Measurements from ENCODE around the gene PPT1. TPM values are rescaled to one million over a fixed set of nuclear protein-coding genes. Genes with fewer than 3 reads are reported as not detected.

Gene PPT1
- total and polyA plus RNA-seq, 3 experiments from 2014 or later = 114 to 138 (median 130) TPM

DNA sequence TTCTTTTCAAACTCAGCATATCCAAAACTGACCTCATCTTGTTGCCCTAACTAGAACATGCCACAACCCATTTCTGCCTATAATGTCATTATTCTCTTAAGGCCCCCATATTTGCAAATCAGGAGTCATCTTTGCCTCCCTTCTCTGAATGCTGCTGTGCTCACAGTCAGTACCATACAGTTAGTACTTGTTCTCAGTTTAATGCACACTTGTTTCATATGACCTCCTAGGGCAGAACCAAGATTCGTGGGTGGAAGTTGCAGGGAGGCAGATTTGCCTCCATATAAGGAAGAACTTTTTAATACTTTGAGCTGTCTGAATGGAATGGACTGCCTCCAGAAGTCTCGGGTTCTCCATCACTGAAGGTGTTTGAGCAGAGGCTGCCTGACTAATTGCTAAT, 47.3 kb downstream of the PPT1 start:
- Histone ChIP-seq H3K27me3 (ENCODE audit: insufficient read depth, low read length, poor library complexity, severe bottlenecking) (no peaks in the 10 kb centered on the region), H3K27ac (ENCODE audit: low read depth, low read length) (no peak overlapping the region), H3K36me3 (ENCODE audit: insufficient read depth, low read length) (no peaks in the 10 kb centered on the region), H3K9me3 (ENCODE audit: low read length) (no peaks in the 10 kb centered on the region), H3K4me3 (ENCODE audit: low read length) (no peak overlapping the region), H3K4me1 (ENCODE audit: insufficient read depth, low read length) (peaks cover 82% of the 10 kb centered on the region)
- ChIA-PET POLR2A (interaction anchor here (0.8 to 2.3 kb wide), 3 partner anchors 9 to 15 kb away, joined by 3 to 12 read pairs (median 6); partner anchors contain the start of gene CAP1), CTCF (interaction anchor here (1.3 to 2.4 kb wide), 2 partner anchors 10 to 17 kb away, joined by 3 to 6 read pairs; no protein-coding TSS in a partner anchor)
- Mint-ChIP-seq H3K36me3 (peaks cover 5 to 66% (median 9%) of the 10 kb centered on the region in 3 donors), H3K4me1 (peaks cover 76 to 96% (median 94%) of the 10 kb centered on the region in 3 donors), H3K4me3 (peak overlapping the region; percentile 23 to 67 (median 52)), H3K27ac (peak overlapping the region; percentile 71 to 95 (median 83)), H3K9me3 (no peaks in the 10 kb centered on the region), H3K27me3 (no peaks in the 10 kb centered on the region)
- no peak for DNase-seq

DNA sequence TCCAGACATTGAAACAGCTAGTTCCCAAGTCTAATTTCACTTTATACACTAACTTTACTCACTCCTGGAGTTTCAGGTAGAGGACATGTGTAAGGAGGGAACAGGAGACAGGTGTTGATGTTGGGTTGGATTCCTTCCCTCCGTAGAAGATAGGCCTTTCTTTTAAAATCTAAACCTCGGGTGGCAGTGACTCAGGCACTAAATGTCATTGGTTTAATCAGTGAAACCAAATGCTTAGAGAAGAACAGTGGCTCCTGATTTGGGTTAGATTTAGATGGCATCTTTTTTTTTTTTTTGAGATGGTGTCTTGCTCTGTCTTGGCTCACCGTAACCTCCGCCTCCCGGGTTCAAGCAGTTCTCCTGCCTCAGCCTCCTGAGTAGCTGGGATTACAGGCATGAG, 49.3 kb downstream of the PPT1 start:
- peaks cover 87% of the 10 kb centered on the region for H3K4me1 ChIP-seq (ENCODE audit: insufficient read depth, low read length)
- H3K9me3 Mint-ChIP-seq = no peaks in the 10 kb centered on the region
- POLR2A ChIA-PET = no interaction called here
- peaks cover 78 to 95% (median 93%) of the 10 kb centered on the region in 3 donors for H3K4me1 Mint-ChIP-seq
- no peak overlapping the region for H3K27ac ChIP-seq (ENCODE audit: low read depth, low read length)
- H3K27ac Mint-ChIP-seq = peak overlapping the region; percentile 71 to 93 (median 82)
- no peak overlapping the region for H3K4me3 ChIP-seq (ENCODE audit: low read length)
- DNase-seq = no peak
- no peaks in the 10 kb centered on the region for H3K9me3 ChIP-seq (ENCODE audit: low read length)
- peaks cover 8 to 66% (median 12%) of the 10 kb centered on the region in 3 donors for H3K36me3 Mint-ChIP-seq
- H3K27me3 Mint-ChIP-seq = no peaks in the 10 kb centered on the region
- peak overlapping the region in 6 of 7 donors; percentile 15 to 82 (median 62) for H3K4me3 Mint-ChIP-seq
- CTCF ChIA-PET = interaction anchor here (2.8 kb wide), 1 partner anchor 15 kb away, joined by 8 read pairs; no protein-coding TSS in a partner anchor
- peaks cover 1% of the 10 kb centered on the region for H3K36me3 ChIP-seq (ENCODE audit: insufficient read depth, low read length)
- no peaks in the 10 kb centered on the region for H3K27me3 ChIP-seq (ENCODE audit: insufficient read depth, low read length, poor library complexity, severe bottlenecking)

DNA sequence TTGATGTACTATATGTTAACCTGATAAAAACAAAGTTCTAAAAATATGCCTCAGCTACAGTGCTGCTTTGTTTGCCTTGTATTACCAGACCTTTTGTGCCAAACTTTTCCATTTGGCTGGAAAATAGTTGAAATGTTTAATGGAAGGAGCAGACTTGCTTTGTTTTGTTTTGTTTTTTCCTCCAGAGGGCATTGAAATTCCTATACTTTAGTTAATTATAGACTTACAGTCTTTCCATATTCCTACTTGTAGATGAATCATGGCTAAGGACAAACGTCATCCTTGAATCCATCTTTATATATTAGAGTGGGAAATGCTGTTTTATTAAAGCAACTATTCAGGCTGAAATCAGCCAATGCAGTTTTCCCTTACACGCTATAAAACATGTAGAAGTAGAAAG, 49.8 kb downstream of the PPT1 start:
- Mint-ChIP-seq H3K4me3 (peak overlapping the region; percentile 8 to 82 (median 54)), H3K36me3 (peaks cover 11 to 69% (median 17%) of the 10 kb centered on the region in 3 donors), H3K27ac (peak overlapping the region; percentile 71 to 91 (median 80)), H3K4me1 (peaks cover 81 to 95% (median 93%) of the 10 kb centered on the region in 3 donors), H3K9me3 (no peaks in the 10 kb centered on the region), H3K27me3 (no peaks in the 10 kb centered on the region)
- ChIA-PET POLR2A (no interaction called here), CTCF (interaction anchor here (2.8 kb wide), 1 partner anchor 15 kb away, joined by 8 read pairs; no protein-coding TSS in a partner anchor)
- Histone ChIP-seq H3K36me3 (ENCODE audit: insufficient read depth, low read length) (peaks cover 6% of the 10 kb centered on the region), H3K4me1 (ENCODE audit: insufficient read depth, low read length) (peaks cover 91% of the 10 kb centered on the region), H3K9me3 (ENCODE audit: low read length) (no peaks in the 10 kb centered on the region), H3K27ac (ENCODE audit: low read depth, low read length) (no peak overlapping the region), H3K4me3 (ENCODE audit: low read length) (no peak overlapping the region), H3K27me3 (ENCODE audit: insufficient read depth, low read length, poor library complexity, severe bottlenecking) (no peaks in the 10 kb centered on the region)
- no peak for DNase-seq

DNA sequence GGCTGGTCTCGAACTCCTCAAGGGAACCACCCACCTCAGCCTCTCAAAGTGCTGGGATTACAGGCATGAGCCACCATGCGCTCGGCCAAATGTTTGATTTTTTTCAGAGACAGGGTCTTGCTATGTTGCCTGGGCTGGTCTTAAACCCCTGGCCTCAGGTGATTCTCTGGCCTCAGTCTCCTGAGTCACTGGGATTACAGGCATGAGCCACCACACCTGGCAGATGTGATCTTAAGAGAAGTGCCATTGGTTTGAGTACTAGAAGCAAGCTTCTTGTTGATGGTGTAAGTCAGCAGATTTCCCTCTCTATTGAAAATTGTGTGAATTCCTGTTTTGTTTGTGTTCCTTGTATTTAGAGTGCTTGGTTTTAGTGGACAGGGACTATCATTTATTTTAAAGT, 51.3 kb downstream of the PPT1 start:
- DNase-seq = no peak
- ChIA-PET CTCF (interaction anchor here (0.8 to 2.8 kb wide), 2 partner anchors 11 to 13 kb away, joined by 3 to 8 read pairs; no protein-coding TSS in a partner anchor), POLR2A (no interaction called here)
- Mint-ChIP-seq H3K27me3 (no peaks in the 10 kb centered on the region), H3K9me3 (no peaks in the 10 kb centered on the region), H3K4me3 (peak overlapping the region; percentile 78 to 98 (median 93)), H3K36me3 (peaks cover 8 to 71% (median 22%) of the 10 kb centered on the region in 3 donors), H3K27ac (peak overlapping the region; percentile 59 to 96 (median 83)), H3K4me1 (peaks cover 76 to 91% (median 91%) of the 10 kb centered on the region in 3 donors)
- Histone ChIP-seq H3K4me1 (ENCODE audit: insufficient read depth, low read length) (peaks cover 82% of the 10 kb centered on the region), H3K27ac (ENCODE audit: low read depth, low read length) (no peak overlapping the region), H3K4me3 (ENCODE audit: low read length) (no peak overlapping the region), H3K36me3 (ENCODE audit: insufficient read depth, low read length) (peaks cover 6% of the 10 kb centered on the region), H3K27me3 (ENCODE audit: insufficient read depth, low read length, poor library complexity, severe bottlenecking) (no peaks in the 10 kb centered on the region), H3K9me3 (ENCODE audit: low read length) (no peaks in the 10 kb centered on the region)

DNA sequence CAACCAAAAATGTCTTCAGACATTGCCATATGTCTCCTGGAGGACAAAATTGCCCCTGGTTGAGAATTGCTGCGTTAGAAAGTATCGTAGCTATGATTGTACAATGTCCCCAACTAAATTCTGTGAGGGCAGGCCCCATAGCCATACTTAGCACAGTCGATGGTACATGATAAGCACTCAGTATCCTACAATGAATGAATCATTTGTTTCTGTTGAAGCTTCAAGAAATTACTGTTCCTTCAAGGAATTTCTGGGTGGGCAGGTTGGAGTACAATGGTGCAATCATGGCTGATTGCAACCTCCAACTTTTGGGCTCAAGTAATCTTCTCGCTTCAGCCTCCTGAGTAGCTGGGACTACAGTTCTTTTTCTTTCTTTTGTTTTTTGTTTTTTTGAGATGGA, 51.9 kb downstream of the PPT1 start:
- H3K36me3 ChIP-seq (ENCODE audit: insufficient read depth, low read length) = peaks cover 6% of the 10 kb centered on the region
- H3K36me3 Mint-ChIP-seq = peaks cover 6 to 74% (median 19%) of the 10 kb centered on the region in 3 donors
- peak overlapping the region; percentile 79 to 96 (median 84) for H3K27ac Mint-ChIP-seq
- no peak for DNase-seq
- ChIA-PET CTCF (interaction anchor here (0.8 kb wide), 2 partner anchors 10 to 15 kb away, joined by 3 read pairs; no protein-coding TSS in a partner anchor), POLR2A (no interaction called here)
- H3K4me1 ChIP-seq (ENCODE audit: insufficient read depth, low read length) = peaks cover 79% of the 10 kb centered on the region
- H3K27me3 Mint-ChIP-seq = no peaks in the 10 kb centered on the region
- H3K27me3 ChIP-seq (ENCODE audit: insufficient read depth, low read length, poor library complexity, severe bottlenecking) = no peaks in the 10 kb centered on the region
- peak overlapping the region; percentile 78 to 98 (median 93) for H3K4me3 Mint-ChIP-seq
- no peaks in the 10 kb centered on the region for H3K9me3 Mint-ChIP-seq
- H3K4me1 Mint-ChIP-seq = peaks cover 72 to 88% (median 85%) of the 10 kb centered on the region in 3 donors
- no peak overlapping the region for H3K27ac ChIP-seq (ENCODE audit: low read depth, low read length)
- peak overlapping the region; percentile 2 for H3K4me3 ChIP-seq (ENCODE audit: low read length)
- H3K9me3 ChIP-seq (ENCODE audit: low read length) = no peaks in the 10 kb centered on the region

DNA sequence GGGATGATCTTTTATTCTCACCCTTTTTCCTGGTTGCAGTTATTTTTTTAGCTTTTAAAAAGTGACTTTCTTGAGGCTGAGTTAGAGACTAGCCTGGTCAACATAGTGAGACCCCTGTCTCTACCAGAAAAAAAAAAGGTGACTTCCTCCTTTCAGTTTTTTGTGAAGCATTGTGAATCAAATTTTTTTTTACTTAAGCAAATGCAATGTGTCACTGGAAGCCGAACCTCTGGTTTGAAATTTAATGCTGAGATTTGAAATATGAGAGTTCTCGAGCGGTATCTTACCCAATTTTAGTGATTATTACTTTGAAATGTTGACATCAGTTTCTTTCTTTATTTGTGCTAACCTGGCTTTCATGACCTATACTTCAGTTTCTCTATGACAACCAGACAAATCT, 52.9 kb downstream of the PPT1 start:
- no peak for DNase-seq
- ChIA-PET POLR2A (no interaction called here), CTCF (interaction anchor here (1.1 kb wide), 1 partner anchor 9 kb away, joined by 4 read pairs; no protein-coding TSS in a partner anchor)
- peaks cover 6 to 76% (median 19%) of the 10 kb centered on the region in 3 donors for H3K36me3 Mint-ChIP-seq
- Histone ChIP-seq H3K9me3 (ENCODE audit: low read length) (no peaks in the 10 kb centered on the region), H3K27me3 (ENCODE audit: insufficient read depth, low read length, poor library complexity, severe bottlenecking) (no peaks in the 10 kb centered on the region), H3K36me3 (ENCODE audit: insufficient read depth, low read length) (peaks cover 6% of the 10 kb centered on the region), H3K4me3 (ENCODE audit: low read length) (peak overlapping the region; percentile 34), H3K27ac (ENCODE audit: low read depth, low read length) (peak overlapping the region; percentile 14), H3K4me1 (ENCODE audit: insufficient read depth, low read length) (peaks cover 71% of the 10 kb centered on the region)
- H3K27ac Mint-ChIP-seq = peak overlapping the region; percentile 78 to 96 (median 88)
- H3K4me1 Mint-ChIP-seq = peaks cover 67 to 84% (median 80%) of the 10 kb centered on the region in 3 donors
- no peaks in the 10 kb centered on the region for H3K27me3 Mint-ChIP-seq
- H3K9me3 Mint-ChIP-seq = no peaks in the 10 kb centered on the region
- peak overlapping the region; percentile 90 to 98 (median 96) for H3K4me3 Mint-ChIP-seq

DNA sequence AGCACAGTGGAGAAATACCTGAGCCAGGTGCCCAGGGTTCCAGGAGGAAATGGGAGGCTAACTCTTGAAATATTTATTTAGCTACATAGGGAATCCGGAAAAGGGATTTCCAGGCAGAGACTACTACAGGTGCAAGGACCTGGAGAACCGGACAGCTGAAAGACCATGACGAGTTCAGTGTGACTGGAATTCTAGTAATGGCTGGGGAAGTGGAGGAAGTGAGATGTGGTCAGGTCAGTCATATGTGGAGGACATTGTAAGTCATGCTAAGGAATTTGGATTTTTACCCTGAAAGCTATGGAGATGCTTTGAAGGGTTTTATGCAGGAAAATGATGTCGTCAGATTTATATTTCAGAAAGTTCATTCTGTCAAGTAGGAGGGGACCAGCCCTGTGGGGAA, 54.7 kb downstream of the PPT1 start:
- CTCF ChIA-PET = interaction anchor here (0.8 to 1.6 kb wide), 6 partner anchors 10 to 274 kb away, joined by 3 to 6 read pairs (median 4); no protein-coding TSS in a partner anchor

DNA sequence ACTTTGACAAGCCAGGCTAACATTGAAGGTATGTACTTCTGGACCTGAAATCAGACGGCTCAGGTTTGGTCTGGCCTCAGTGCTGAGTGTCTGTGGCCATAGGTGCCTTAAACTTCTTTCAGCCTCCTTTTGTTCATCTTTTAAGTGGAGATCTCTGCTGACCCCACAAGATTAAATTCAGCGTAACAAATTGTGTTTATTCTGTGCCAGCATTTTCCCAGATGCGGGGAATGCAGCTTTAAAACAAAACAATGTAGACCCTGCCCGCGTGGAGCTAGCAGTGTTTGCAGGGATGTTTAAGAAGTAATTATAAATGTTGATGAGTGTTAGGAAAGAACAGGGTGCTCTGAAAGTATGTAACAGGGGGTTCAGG, 55.6 kb downstream of the PPT1 start:
- H3K9me3 Mint-ChIP-seq = no peaks in the 10 kb centered on the region
- Histone ChIP-seq H3K27me3 (ENCODE audit: insufficient read depth, low read length, poor library complexity, severe bottlenecking) (no peaks in the 10 kb centered on the region), H3K9me3 (ENCODE audit: low read length) (no peaks in the 10 kb centered on the region), H3K4me1 (ENCODE audit: insufficient read depth, low read length) (peaks cover 70% of the 10 kb centered on the region), H3K36me3 (ENCODE audit: insufficient read depth, low read length) (peaks cover 6% of the 10 kb centered on the region), H3K4me3 (ENCODE audit: low read length) (peak overlapping the region; percentile 91), H3K27ac (ENCODE audit: low read depth, low read length) (peak overlapping the region; percentile 89)
- DNase-seq = no peak
- ChIA-PET CTCF (interaction anchor here (1.5 to 1.6 kb wide), 3 partner anchors 13 to 275 kb away, joined by 3 to 4 read pairs (median 4); no protein-coding TSS in a partner anchor), POLR2A (interaction anchor here (0.5 to 2.0 kb wide), 5 partner anchors 9 to 216 kb away, joined by 3 to 12 read pairs (median 8); partner anchors contain the start of gene ZMPSTE24)
- H3K4me3 Mint-ChIP-seq = peak overlapping the region; percentile 90 to 98 (median 96)
- no peaks in the 10 kb centered on the region for H3K27me3 Mint-ChIP-seq
- peaks cover 6 to 60% (median 14%) of the 10 kb centered on the region in 3 donors for H3K36me3 Mint-ChIP-seq
- peaks cover 67 to 83% (median 80%) of the 10 kb centered on the region in 3 donors for H3K4me1 Mint-ChIP-seq
- H3K27ac Mint-ChIP-seq = peak overlapping the region; percentile 90 to 100 (median 98)

More for the DNA sequence above, 54.7 kb downstream of the PPT1 start:
- Histone ChIP-seq H3K27ac (ENCODE audit: low read depth, low read length) (peak overlapping the region; percentile 89), H3K4me1 (ENCODE audit: insufficient read depth, low read length) (peaks cover 72% of the 10 kb centered on the region), H3K36me3 (ENCODE audit: insufficient read depth, low read length) (peaks cover 6% of the 10 kb centered on the region), H3K4me3 (ENCODE audit: low read length) (peak overlapping the region; percentile 91), H3K27me3 (ENCODE audit: insufficient read depth, low read length, poor library complexity, severe bottlenecking) (no peaks in the 10 kb centered on the region), H3K9me3 (ENCODE audit: low read length) (no peaks in the 10 kb centered on the region)
- Mint-ChIP-seq H3K27me3 (no peaks in the 10 kb centered on the region), H3K36me3 (peaks cover 6 to 63% (median 16%) of the 10 kb centered on the region in 3 donors), H3K9me3 (no peaks in the 10 kb centered on the region), H3K4me3 (peak overlapping the region; percentile 90 to 98 (median 96)), H3K27ac (peak overlapping the region; percentile 77 to 99 (median 96)), H3K4me1 (peaks cover 66 to 83% (median 79%) of the 10 kb centered on the region in 3 donors)
- POLR2A ChIA-PET = interaction anchor here (0.9 to 1.6 kb wide), 2 partner anchors 16 to 33 kb away, joined by 3 to 7 read pairs; no protein-coding TSS in a partner anchor
- no peak for DNase-seq
